HG03066 (cell line): ENCODE data around the gene GCH1.
"Not testable (repeated sequence)": the region's sequence is repeated elsewhere in the genome, so short reads cannot be mapped to it uniquely, and the experiment has no call there.

Experiments
- ATAC-seq: cut with Tn5 transposase; IDR thresholded peaks from one replicate; pipeline ENCODE4 v1.9.1; 2021; ENCODE audit warnings: low read depth; ENCODE audit not compliant: unreplicated experiment

Gene GCH1

GRCh38 chr14:54902521-54903420 is at the start of gene GCH1:
TSS of gene GCH1 (minus strand) at chr14:54902826. CDS start at chr14:54902663, 163 bp downstream.
- ATAC-seq = peak; percentile 73

GRCh38 chr14:54947230-54947629 is 44.6 kb upstream of the GCH1 start:
- ATAC-seq = no peak

DNA sequence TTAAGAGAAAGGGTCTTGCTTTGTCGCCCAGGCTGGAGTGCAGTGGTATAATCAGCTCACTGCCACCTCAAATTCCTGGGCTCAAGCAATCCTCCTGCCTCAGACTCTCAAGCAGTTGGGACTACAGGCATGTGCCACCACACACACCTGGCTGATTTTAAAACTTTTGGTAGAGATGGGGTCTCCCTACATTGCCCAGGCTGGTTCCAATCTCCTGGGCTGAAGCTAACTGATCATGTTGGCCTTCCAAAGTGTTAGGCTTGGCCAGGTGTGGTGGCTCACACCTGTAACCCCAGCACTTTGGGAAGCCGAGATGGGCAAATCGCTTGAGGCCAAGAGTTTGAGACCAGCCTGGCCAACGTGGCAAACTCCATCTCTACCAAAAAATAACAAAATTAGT is 43.9 kb upstream of the GCH1 start:
- ATAC-seq = no peak

- no peak for ATAC-seq
Observed at GRCh38 chr14:54944737-54945391, 42.2 kb upstream of the GCH1 start.

- ATAC-seq = no peak
Observed at GRCh38 chr14:54942913-54943312, 40.3 kb upstream of the GCH1 start.

DNA sequence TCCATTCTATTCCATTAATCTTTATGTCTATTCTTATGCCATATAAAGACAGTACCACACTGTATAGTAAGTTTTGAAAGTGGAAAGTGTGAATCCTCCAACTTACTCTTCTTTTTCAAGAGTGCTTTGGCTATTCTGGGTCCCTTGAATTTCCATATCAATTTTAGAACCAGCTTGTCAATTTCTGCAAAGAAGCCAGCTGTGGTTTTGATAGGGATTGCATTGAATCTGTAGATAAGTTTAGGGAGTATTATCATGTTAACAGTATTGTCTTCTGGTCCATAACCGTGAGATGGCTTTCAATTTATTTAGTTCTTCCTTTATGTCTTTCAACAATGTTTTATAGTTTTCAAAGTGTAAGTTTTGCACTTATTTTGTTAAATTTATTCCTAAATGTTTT is 34.2 kb upstream of the GCH1 start:
- ATAC-seq = no peak

DNA sequence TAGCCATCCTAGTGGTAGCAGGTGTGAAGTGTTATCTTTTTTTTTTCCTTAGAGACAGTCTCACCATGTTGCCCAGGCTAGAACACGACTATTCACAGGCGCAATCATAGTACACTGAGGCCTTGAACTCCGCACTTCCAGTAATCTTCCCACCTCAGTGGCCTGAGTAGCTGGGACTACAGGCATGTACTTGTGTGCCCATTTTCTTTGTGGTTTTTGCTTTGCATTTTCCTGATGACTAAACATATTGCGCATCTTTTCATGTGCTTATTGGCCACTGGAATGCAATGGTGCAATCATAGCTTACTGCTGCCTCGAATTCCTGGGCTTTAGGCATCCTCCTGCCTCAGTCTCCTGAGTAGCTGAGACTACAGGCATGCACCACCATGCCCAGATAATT is 33.3 kb upstream of the GCH1 start:
- no peak for ATAC-seq

- no peak for ATAC-seq
Observed at GRCh38 chr14:54935100-54935499, 32.5 kb upstream of the GCH1 start.

DNA sequence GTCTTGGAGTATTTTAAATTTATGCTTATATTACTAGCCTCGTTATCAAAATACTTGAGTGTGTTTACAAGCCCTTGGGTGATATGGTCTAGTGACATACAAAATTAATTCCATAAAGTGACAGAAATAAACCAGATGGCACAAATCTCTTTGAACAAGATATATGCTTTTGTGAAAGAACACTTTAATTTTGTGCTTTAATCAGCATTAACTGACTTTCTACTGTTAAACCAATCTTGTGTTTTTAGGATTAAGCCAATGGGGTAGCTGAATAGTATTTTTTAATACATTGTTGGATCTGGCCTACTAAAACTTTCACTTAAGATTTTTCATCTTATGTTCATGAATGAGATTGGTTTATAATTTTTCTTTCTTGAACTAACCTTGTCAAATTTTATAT is 30.4 kb upstream of the GCH1 start:
- ATAC-seq = no peak

DNA sequence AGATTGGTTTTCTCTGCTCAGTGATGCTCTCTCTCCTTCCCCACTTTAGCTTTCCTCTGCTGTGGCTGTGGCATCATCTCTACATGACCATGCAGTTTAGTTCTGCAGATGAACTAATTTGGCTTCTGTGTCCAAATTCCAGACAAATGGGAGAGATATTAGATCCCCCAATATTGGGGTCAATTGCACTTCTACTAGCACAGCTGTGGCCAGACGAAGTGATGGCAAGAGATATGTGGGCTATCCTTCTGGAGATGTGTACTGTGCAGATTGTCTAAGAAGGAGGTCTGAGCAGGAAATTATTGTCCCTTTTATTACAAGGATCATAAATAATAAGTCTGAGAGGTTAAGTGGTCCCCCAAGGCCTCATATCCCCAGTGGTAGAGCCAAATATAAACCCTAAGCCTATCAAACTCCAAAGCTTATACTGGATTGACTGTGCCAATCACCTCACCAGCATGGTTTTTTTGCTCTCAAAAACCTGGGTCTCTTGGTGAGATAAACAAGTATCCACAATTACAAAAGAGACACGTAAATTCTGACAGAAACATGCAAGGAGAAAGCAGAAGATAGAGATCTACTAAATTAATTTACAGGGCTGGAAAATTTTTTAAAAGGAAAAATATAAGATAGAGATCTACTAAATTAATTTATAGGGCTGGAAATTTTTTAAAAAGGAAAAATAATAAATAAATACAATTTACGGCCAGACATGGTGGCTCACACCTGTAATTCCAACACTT is 29.1 kb upstream of the GCH1 start:
- no peak for ATAC-seq

DNA sequence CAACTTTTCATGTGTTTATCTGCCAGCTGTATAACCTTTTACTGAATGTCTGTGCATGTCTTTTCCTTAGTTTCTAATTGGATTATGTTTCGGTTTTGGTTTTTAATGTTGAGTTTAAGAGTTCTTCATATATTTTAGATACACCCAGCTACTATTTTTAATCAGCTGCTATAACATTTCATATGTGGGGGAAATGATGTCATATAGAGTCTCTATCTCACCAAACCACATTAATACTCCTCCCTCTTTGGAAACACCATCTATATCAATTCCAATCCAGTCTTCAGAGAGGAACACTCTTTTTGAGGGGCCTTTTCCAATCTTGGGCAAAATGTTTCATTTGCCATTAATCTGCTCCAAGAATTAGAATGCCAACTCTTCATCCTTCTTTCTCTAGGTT is 28.5 kb upstream of the GCH1 start:
- no peak for ATAC-seq

DNA sequence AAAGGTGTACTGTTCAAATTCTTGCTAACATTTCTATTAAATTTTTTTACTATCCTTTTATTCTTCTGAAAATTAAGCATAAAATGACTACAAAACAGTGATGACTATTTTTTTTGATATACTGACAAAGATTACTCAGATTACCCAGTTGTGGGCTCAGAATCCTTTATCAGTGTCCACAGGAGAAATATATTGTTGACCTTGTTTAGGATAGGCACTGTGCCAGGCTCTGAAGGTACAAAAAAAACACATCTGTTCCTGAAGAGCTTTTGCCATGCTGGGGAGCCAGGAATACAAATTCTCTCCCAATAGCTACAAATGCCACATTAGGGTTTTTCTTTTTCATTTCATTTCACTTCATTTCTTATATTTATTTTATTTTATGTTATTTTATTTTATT is 26.9 kb upstream of the GCH1 start:
- no peak for ATAC-seq

DNA sequence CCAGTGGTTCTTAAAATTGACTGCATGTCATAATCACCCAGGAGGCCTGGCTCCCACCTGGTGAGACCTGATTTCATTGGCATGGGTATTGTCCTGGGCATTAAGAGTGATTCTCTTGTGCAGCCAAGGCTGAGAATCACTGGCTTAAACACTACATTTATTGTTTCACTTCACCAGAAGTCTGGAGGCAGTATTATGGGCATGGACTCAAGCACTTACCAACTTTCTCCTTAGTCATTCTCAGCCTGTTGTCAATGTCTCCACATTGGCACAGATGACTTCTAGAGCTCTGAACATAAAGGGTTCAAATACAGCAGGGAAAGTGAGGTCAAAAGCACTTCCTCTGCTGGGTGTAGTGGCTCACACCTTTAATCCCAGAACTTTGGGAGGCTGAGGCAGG is 25.6 kb upstream of the GCH1 start:
- ATAC-seq = no peak

GRCh38 chr14:54927551-54927950 is 24.9 kb upstream of the GCH1 start:
- ATAC-seq = no peak

GRCh38 chr14:54926570-54926969 is 23.9 kb upstream of the GCH1 start:
- not testable (repeated sequence) for ATAC-seq

- ATAC-seq = no peak
Observed at GRCh38 chr14:54922598-54922997, 20.0 kb upstream of the GCH1 start.

DNA sequence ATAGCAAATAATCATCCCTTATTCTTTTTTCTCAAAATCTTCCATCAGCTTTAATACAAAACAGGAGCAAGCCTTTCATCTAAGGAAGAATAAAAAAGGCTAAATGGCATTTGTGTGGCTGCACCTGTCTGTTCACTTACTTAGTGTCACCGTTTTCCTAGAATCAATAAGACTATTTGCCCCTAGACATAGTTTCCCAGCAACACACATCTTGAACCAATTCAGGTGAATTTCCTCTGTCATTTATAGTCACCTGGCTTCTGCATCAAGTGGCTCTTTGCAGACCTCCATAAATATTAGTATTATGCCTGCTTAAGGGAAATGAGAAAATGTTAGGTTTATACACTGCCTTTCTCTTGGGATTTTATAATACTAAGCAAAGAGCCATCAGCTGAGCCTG is 17.4 kb upstream of the GCH1 start:
- no peak for ATAC-seq

DNA sequence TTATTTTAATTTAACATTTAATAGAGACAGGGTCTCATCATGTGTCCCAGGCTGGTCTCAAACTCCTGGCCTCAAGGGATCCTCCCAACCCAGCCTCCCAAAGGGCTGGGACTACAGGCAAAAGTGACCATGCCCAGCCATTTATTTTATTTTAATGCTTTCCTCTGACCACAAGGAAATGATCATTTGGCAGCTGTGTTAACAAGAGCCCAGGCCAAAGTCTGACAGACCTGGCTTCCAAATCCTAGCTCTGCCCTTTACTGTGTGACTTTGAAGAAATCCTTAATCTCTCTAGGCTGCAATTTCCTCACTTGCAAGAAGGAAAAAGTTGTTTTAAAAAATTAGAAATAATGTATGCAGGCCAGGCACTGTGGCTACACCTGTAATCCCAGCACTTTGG is 16.7 kb upstream of the GCH1 start:
- no peak for ATAC-seq

DNA sequence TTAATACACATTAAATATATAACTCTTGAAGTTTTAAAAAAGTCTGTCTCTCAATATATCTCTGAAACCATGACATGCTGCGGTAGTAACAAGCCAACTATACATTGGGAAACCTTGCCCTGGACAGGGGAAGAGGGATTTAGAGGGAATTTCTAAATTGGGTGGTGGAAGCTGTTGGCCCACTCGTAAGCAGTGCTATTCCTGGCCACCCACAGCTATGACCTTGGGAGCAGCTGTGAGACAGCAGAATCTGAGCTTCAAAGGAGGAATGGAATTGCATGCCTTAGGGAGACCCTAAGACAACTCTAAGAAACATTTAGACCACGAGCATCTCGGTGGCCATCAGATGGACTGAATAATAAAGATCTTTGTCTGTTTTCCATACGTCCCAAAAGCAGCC is 15.8 kb upstream of the GCH1 start:
- ATAC-seq = no peak

GRCh38 chr14:54916101-54916500 is 13.5 kb upstream of the GCH1 start:
- no peak for ATAC-seq

DNA sequence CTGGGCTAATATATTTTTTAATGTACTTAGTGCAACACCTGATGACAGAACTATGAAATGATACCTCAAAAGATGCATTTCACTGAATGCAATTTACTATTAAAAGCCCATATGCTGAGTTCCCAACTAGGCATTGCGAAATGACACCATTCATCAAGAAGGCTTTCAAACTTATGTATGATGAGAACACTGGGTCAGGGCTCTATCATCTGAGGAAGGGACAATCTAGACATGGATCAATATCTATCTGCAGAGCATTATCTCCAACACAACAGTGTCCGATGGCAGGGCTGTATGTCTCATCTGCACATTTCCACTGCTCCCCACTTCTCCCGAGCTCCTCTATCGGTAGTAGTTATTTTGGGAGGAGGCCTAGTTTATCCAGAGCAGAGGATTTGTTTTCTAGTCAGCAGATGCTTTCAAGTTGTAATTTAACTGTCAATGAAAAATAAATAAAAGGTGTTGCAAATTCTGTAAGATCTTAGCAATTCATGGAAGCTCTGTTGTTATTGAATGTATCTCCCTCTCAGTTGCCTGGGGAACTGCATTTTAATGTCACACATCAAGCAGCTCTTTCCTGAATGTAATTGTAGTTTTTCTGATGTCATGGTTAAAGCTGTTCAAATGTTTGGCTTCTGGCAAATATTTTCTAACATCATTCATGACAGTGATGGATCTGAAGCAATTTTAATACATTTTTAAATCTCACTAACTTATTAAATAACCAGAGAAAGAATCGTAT is 7.4 kb upstream of the GCH1 start:
- no peak for ATAC-seq
